HG03354 (cell line): ENCODE results near the gene OCIAD2.
"Not testable (repeated sequence)": the region's sequence is repeated elsewhere in the genome, so short reads cannot be mapped to it uniquely, and the experiment has no call there.

Experiments
- ATAC-seq: cut with Tn5 transposase; IDR thresholded peaks from one replicate; pipeline ENCODE4 v1.9.1; 2021; ENCODE audit warnings: mild to moderate bottlenecking; ENCODE audit not compliant: unreplicated experiment, poor library complexity, severe bottlenecking

Gene OCIAD2

GRCh38 chr4:48908687-48909086 lies 2.1 kb upstream of the OCIAD2 start:
- ATAC-seq: no peak

- ATAC-seq: no peak
Measured at GRCh38 chr4:48907706-48908477, 1.3 kb upstream of the OCIAD2 start.

- ATAC-seq: no peak
Measured at GRCh38 chr4:48905363-48906015, 1.1 kb downstream of the OCIAD2 start.

- ATAC-seq: no peak
Measured at GRCh38 chr4:48904541-48905142, 1.9 kb downstream of the OCIAD2 start.

- ATAC-seq: no peak
Measured at GRCh38 chr4:48904101-48904500, 2.5 kb downstream of the OCIAD2 start.

GRCh38 chr4:48902266-48902665 lies 4.3 kb downstream of the OCIAD2 start:
- no peak for ATAC-seq

- no peak for ATAC-seq
Measured at GRCh38 chr4:48901196-48901595, 5.4 kb downstream of the OCIAD2 start.

- peak; percentile 14 for ATAC-seq
Measured at GRCh38 chr4:48899950-48900349, 6.6 kb downstream of the OCIAD2 start.

- peak; percentile 29 for ATAC-seq
Measured at GRCh38 chr4:48899432-48899749, 7.2 kb downstream of the OCIAD2 start.

GRCh38 chr4:48898733-48899431 lies 7.7 kb downstream of the OCIAD2 start:
- peak; percentile 80 for ATAC-seq

GRCh38 chr4:48896845-48897244 lies 9.7 kb downstream of the OCIAD2 start:
- ATAC-seq: no peak

- no peak for ATAC-seq
Measured at GRCh38 chr4:48891028-48891619, 15.4 kb downstream of the OCIAD2 start.

- not testable (repeated sequence) for ATAC-seq
Measured at GRCh38 chr4:48889750-48890149, 16.8 kb downstream of the OCIAD2 start.

- ATAC-seq: not testable (repeated sequence)
Measured at GRCh38 chr4:48881646-48882045, 24.9 kb downstream of the OCIAD2 start.

- ATAC-seq: no peak
Measured at GRCh38 chr4:48879561-48880442, 26.8 kb downstream of the OCIAD2 start.

- ATAC-seq: no peak
Measured at GRCh38 chr4:48877827-48878535, 28.6 kb downstream of the OCIAD2 start.

GRCh38 chr4:48864696-48865095 lies 41.9 kb downstream of the OCIAD2 start:
- not testable (repeated sequence) for ATAC-seq

GRCh38 chr4:48863728-48864127 lies 42.8 kb downstream of the OCIAD2 start:
- no peak for ATAC-seq

- no peak for ATAC-seq
Measured at GRCh38 chr4:48862661-48863060, 43.9 kb downstream of the OCIAD2 start.
